HEK293 (cell line): ENCODE data around the gene TMEM143.
A peak's percentile ranks its signal among the peaks of the same experiment; 100 is the strongest.

ENCODE experiments used
- CTCF ChIA-PET: fragments of 350-600 bp; formaldehyde crosslinking; extraction: SDS; loops from one replicate; lab custom pipeline; 2021; ENCODE audit warnings: antibody characterized with exemption; lab: Yijun Ruan, JAX
- POLR2A ChIA-PET: fragments of 300-600 bp; formaldehyde crosslinking; extraction: SDS; loops from one replicate; lab custom pipeline; 2020; ENCODE audit warnings: antibody characterized with exemption, inconsistent platforms; lab: Yijun Ruan, JAX
- H3K27ac ChIP-seq: fragments of 200-500 bp; sonication (Bioruptor generic); 2 replicates; pipeline ENCODE4 v1.5.1; 2014; ENCODE audit warnings: low read depth, low read length, control low read depth, inconsistent platforms; ENCODE audit errors: extremely low read depth
- H3K36me3 ChIP-seq, 2 experiments: fragments of 200-500 bp in 1 of 2; sonication (Bioruptor generic) in 1 of 2; 1 replicate in 1 of 2; 2 replicates in 1 of 2; pipeline ENCODE4 v1.5.1; 2014 to 2017; ENCODE audit warnings: inconsistent platforms in 2 of 2, low read length in 2 of 2; ENCODE audit not compliant: control insufficient read depth in 2 of 2, insufficient read depth in 1 of 2
- H3K4me1 ChIP-seq: fragments of 200-500 bp; sonication (Bioruptor generic); 2 replicates; pipeline ENCODE4 v1.5.1; 2014; ENCODE audit warnings: mild to moderate bottlenecking, low read length, inconsistent platforms; ENCODE audit not compliant: control insufficient read depth, insufficient read depth
- H3K4me3 ChIP-seq: 2 replicates; pipeline ENCODE4 v1.5.1; 2011; ENCODE audit warnings: low read depth, mild to moderate bottlenecking, control low read depth, low read length, moderate library complexity
- H3K9me3 ChIP-seq: fragments of 200-500 bp; sonication (Bioruptor generic); 2 replicates; pipeline ENCODE4 v1.5.1; 2014; ENCODE audit warnings: low read depth, low read length, inconsistent platforms; ENCODE audit not compliant: control insufficient read depth, insufficient read depth
- FEZF1 ChIP-seq: fragments of 450-650 bp; formaldehyde crosslinking; IDR thresholded peaks from 2 replicates; pipeline ENCODE4 v1.5.1; 2016; ENCODE audit warnings: missing biosample characterization, missing genetic modification characterization
- GLI2 ChIP-seq: fragments of 450-650 bp; formaldehyde crosslinking; IDR thresholded peaks from 2 replicates; pipeline ENCODE4; 2017; ENCODE audit warnings: missing biosample characterization, missing genetic modification characterization, low read depth, borderline replicate concordance
- KLF1 ChIP-seq: fragments of 450-650 bp; formaldehyde crosslinking; IDR thresholded peaks from 2 replicates; pipeline ENCODE4 v1.5.1; 2016; ENCODE audit warnings: missing biosample characterization, missing genetic modification characterization
- KLF17 ChIP-seq: fragments of 450-650 bp; formaldehyde crosslinking; IDR thresholded peaks from 2 replicates; pipeline ENCODE4 v1.5.1; 2016; ENCODE audit warnings: missing biosample characterization, missing genetic modification characterization
- REPIN1 ChIP-seq: fragments of 450-650 bp; formaldehyde crosslinking; IDR thresholded peaks from 2 replicates; pipeline ENCODE4 v1.5.1; 2017; ENCODE audit warnings: missing biosample characterization, missing genetic modification characterization, low read depth
- SP2 ChIP-seq: fragments of 450-650 bp; formaldehyde crosslinking; IDR thresholded peaks from 2 replicates; pipeline ENCODE4 v1.5.1; 2016; ENCODE audit warnings: missing biosample characterization, missing genetic modification characterization
- TCF7L2 ChIP-seq: IDR thresholded peaks from 2 replicates; pipeline ENCODE4 v1.6.1; 2011; ENCODE audit warnings: low read depth, mild to moderate bottlenecking, inconsistent platforms, low read length, moderate library complexity, borderline replicate concordance
- YY2 ChIP-seq: fragments of 450-650 bp; formaldehyde crosslinking; IDR thresholded peaks from 2 replicates; pipeline ENCODE4 v1.5.1; 2016; ENCODE audit warnings: missing biosample characterization, missing genetic modification characterization
- ZFHX2 ChIP-seq: fragments of 450-650 bp; formaldehyde crosslinking; conservative IDR thresholded peaks from 2 replicates; pipeline ENCODE4 v1.5.1; 2016; ENCODE audit warnings: missing biosample characterization, missing genetic modification characterization
- ZFP3 ChIP-seq: fragments of 450-650 bp; formaldehyde crosslinking; IDR thresholded peaks from 2 replicates; pipeline ENCODE4 v1.5.1; 2016; ENCODE audit warnings: low read depth, missing biosample characterization, missing genetic modification characterization
- ZIC2 ChIP-seq: fragments of 450-650 bp; formaldehyde crosslinking; IDR thresholded peaks from 2 replicates; pipeline ENCODE4 v1.5.1; 2016; ENCODE audit warnings: missing biosample characterization, missing genetic modification characterization
- ZNF146 ChIP-seq: fragments of 450-650 bp; formaldehyde crosslinking; IDR thresholded peaks from 2 replicates; pipeline ENCODE4 v1.5.1; 2016; ENCODE audit warnings: missing biosample characterization, missing genetic modification characterization
- ZNF174 ChIP-seq: fragments of 450-650 bp; formaldehyde crosslinking; IDR thresholded peaks from 2 replicates; pipeline ENCODE4 v1.5.0; 2017; ENCODE audit warnings: missing biosample characterization, mild to moderate bottlenecking, missing genetic modification characterization
- ZNF239 ChIP-seq: fragments of 450-650 bp; formaldehyde crosslinking; IDR thresholded peaks from 2 replicates; pipeline ENCODE4 v1.5.1; 2016; ENCODE audit warnings: missing biosample characterization, missing genetic modification characterization
- ZNF26 ChIP-seq: fragments of 450-650 bp; formaldehyde crosslinking; IDR thresholded peaks from 2 replicates; pipeline ENCODE4 v1.5.1; 2016; ENCODE audit warnings: missing biosample characterization, missing genetic modification characterization
- ZNF274 ChIP-seq, 2 experiments: fragments of 200-500 bp in 1 of 2; fragments of 450-650 bp in 1 of 2; sonication (Bioruptor generic) in 1 of 2; formaldehyde crosslinking in 1 of 2; IDR thresholded peaks; 2 replicates each; pipeline versions ENCODE4 v1.5.1 to v1.6.1; 2014 to 2016; ENCODE audit warnings: borderline replicate concordance in 1 of 2, inconsistent platforms in 1 of 2, low read length in 1 of 2, missing biosample characterization in 1 of 2, missing genetic modification characterization in 1 of 2
- ZNF280C ChIP-seq: fragments of 450-650 bp; formaldehyde crosslinking; IDR thresholded peaks from 2 replicates; pipeline ENCODE4 v1.5.1; 2016; ENCODE audit warnings: missing biosample characterization, missing genetic modification characterization
- ZNF404 ChIP-seq: fragments of 450-650 bp; formaldehyde crosslinking; IDR thresholded peaks from 2 replicates; pipeline ENCODE4 v1.5.1; 2017; ENCODE audit warnings: missing biosample characterization, missing genetic modification characterization
- ZNF544 ChIP-seq: fragments of 450-650 bp; formaldehyde crosslinking; IDR thresholded peaks from 2 replicates; pipeline ENCODE4 v1.5.0; 2017; ENCODE audit warnings: missing biosample characterization, missing genetic modification characterization
- ZNF571 ChIP-seq: fragments of 450-650 bp; formaldehyde crosslinking; IDR thresholded peaks from 2 replicates; pipeline ENCODE4 v1.5.0; 2017; ENCODE audit warnings: missing biosample characterization, missing genetic modification characterization
- ZNF585B ChIP-seq: fragments of 450-650 bp; formaldehyde crosslinking; IDR thresholded peaks from 2 replicates; pipeline ENCODE4 v1.5.1; 2016; ENCODE audit warnings: missing biosample characterization, missing genetic modification characterization
- ZNF664 ChIP-seq: fragments of 450-650 bp; formaldehyde crosslinking; IDR thresholded peaks from 2 replicates; pipeline ENCODE4 v1.5.1; 2016; ENCODE audit warnings: missing biosample characterization, missing genetic modification characterization
- ZNF776 ChIP-seq: fragments of 450-650 bp; formaldehyde crosslinking; IDR thresholded peaks from 2 replicates; pipeline ENCODE4 v1.5.0; 2017; ENCODE audit warnings: missing biosample characterization, missing genetic modification characterization, borderline replicate concordance

The TMEM143 gene

GRCh38 chr19:48355365-48355954 is 8.3 kb downstream of the TMEM143 start (continued):
- no peak for TF ChIP-seq ZNF544 (tag by site-specific recombination)

- CTCF ChIA-PET: interaction anchor here (0.6 to 1.4 kb wide), 4 partner anchors 7 to 154 kb away, joined by 3 to 6 read pairs (median 3); no protein-coding TSS in a partner anchor
- Histone ChIP-seq H3K27ac (no peak overlapping the region), H3K4me3 (no peak overlapping the region), H3K36me3 (no peaks in the 10 kb centered on the region; a peak in 1 of 3 replicates), H3K4me1 (no peaks in the 10 kb centered on the region), H3K9me3 (no peaks in the 10 kb centered on the region)
- TF ChIP-seq TCF7L2 (peak; percentile 31; the same call in 1 of the 2 replicates), ZFHX2 (tag by site-specific recombination) (0 out of 2 replicates have a peak, but pooled peaks have one; percentile 9), ZNF585B (tag by site-specific recombination) (no peak), FEZF1 (tag by site-specific recombination) (peak; percentile 47; the same call in 1 of the 2 replicates), ZNF664 (tag by site-specific recombination) (peak; percentile 89), ZNF280C (tag by site-specific recombination) (no peak), ZNF174 (tag by site-specific recombination) (no peak)
- POLR2A ChIA-PET: interaction anchor here (0.6 to 1.2 kb wide), 4 partner anchors 8 to 157 kb away, joined by 3 to 5 read pairs (median 4); partner anchors contain the start of genes EMP3, SYNGR4 and TMEM143
Observed at GRCh38 chr19:48354332-48354992, 9.3 kb downstream of the TMEM143 start.

GRCh38 chr19:48353677-48354076 is 10.1 kb downstream of the TMEM143 start:
- POLR2A ChIA-PET: interaction anchor here (1.2 kb wide), 2 partner anchors 9 to 28 kb away, joined by 3 to 5 read pairs; partner anchors contain the start of gene EMP3
- CTCF ChIA-PET: interaction anchor here (0.6 to 0.7 kb wide), 2 partner anchors 35 to 136 kb away, joined by 3 to 5 read pairs; no protein-coding TSS in a partner anchor

GRCh38 chr19:48351341-48351752 is 12.4 kb downstream of the TMEM143 start:
- no peak overlapping the region for H3K4me3 ChIP-seq
- no peak overlapping the region for H3K27ac ChIP-seq
- ChIA-PET CTCF (interaction anchor here (0.6 to 2.2 kb wide), 19 partner anchors 9 to 323 kb away, joined by 3 to 25 read pairs (median 3); partner anchors contain the start of genes KDELR1, SYNGR4 and TMEM143), POLR2A (interaction anchor here (0.5 to 2.1 kb wide), 4 partner anchors 12 to 108 kb away, joined by 4 to 7 read pairs (median 4); partner anchors contain the start of genes SYNGR4 and TMEM143)
- H3K9me3 ChIP-seq: no peaks in the 10 kb centered on the region
- H3K4me1 ChIP-seq: no peaks in the 10 kb centered on the region
- H3K36me3 ChIP-seq: no peaks in the 10 kb centered on the region
- TF ChIP-seq KLF1 (tag by site-specific recombination) (no peak), ZNF274 (IDR thresholded peaks at IDR 0.05; ENCODE audit: low read length) (no peak), ZNF274 (tag by site-specific recombination; IDR thresholded peaks at IDR 0.05; ENCODE audit: borderline replicate concordance) (no peak), ZNF146 (tag by site-specific recombination) (no peak), ZNF571 (tag by site-specific recombination) (no peak), SP2 (no peak), KLF17 (tag by site-specific recombination) (no peak), YY2 (tag by site-specific recombination) (0 out of 2 replicates have a peak, but pooled peaks have one; percentile 8)

More at GRCh38 chr19:48353677-48354076, 10.1 kb downstream of the TMEM143 start:
- Histone ChIP-seq H3K4me1 (no peaks in the 10 kb centered on the region), H3K36me3 (no peaks in the 10 kb centered on the region; a peak in 1 of 3 replicates), H3K9me3 (no peaks in the 10 kb centered on the region), H3K4me3 (no peak overlapping the region), H3K27ac (no peak overlapping the region)
- TF ChIP-seq REPIN1 (tag by site-specific recombination) (no peak), ZNF664 (tag by site-specific recombination) (no peak), ZNF776 (no peak), ZNF239 (no peak), ZNF26 (tag by site-specific recombination) (no peak), GLI2 (tag by site-specific recombination) (no peak), ZFP3 (no peak), ZNF404 (tag by site-specific recombination) (no peak), ZIC2 (tag by site-specific recombination) (no peak)
